ENCODE data around the gene POLG. TPM values are rescaled to one million over a fixed set of nuclear protein-coding genes. Genes with fewer than 3 reads are reported as not detected.

The POLG gene
- polyA plus RNA-seq, 1 donor (not counting 4 experiments of a cell fraction or from before 2014, with no cell fraction given): 29.6 TPM

- Histone ChIP-seq H3K4me3 (ENCODE audit: control insufficient read depth in 2 of 3, extremely low read depth in 1 of 3, insufficient read depth in 2 of 3, low read depth in 1 of 3, low read length in 3 of 3) (no peak overlapping the region), H3K79me2 (ENCODE audit: control insufficient read depth, insufficient read depth, low read length) (no peaks in the 10 kb centered on the region), H3K4me1 (ENCODE audit: control insufficient read depth, extremely low read depth, insufficient read depth, low read length) (no peaks in the 10 kb centered on the region), H2AFZ (ENCODE audit: control insufficient read depth, low read length) (no peak overlapping the region), H3K9me1 (ENCODE audit: control insufficient read depth, extremely low read depth, insufficient read depth, low read length) (no peaks in the 10 kb centered on the region), H3K9me3 (ENCODE audit: control insufficient read depth, low read depth, low read length) (no peaks in the 10 kb centered on the region), H3K4me2 (ENCODE audit: control insufficient read depth, extremely low read depth, insufficient read depth, low read depth, low read length) (no peak overlapping the region), H3K27ac (ENCODE audit: control insufficient read depth, insufficient read depth, low read length) (no peak overlapping the region), H4K20me1 (ENCODE audit: control insufficient read depth, extremely low read depth, insufficient read depth, low read length) (no peaks in the 10 kb centered on the region), H3K36me3 (ENCODE audit: control insufficient read depth in 2 of 2, extremely low read depth in 1 of 2, insufficient read depth in 2 of 2, low read length in 2 of 2) (no peaks in the 10 kb centered on the region), H3K27me3 (ENCODE audit: control insufficient read depth, extremely low read depth, insufficient read depth, low read length) (peaks cover 18% of the 10 kb centered on the region), H3K9ac (ENCODE audit: control insufficient read depth, extremely low read depth, insufficient read depth, low read length) (no peak overlapping the region)
- dilution Hi-C loops (cut with MboI; ENCODE audit: extremely low pct_ligation_motif_present, low sequenced_read_pairs): no loop called here
- TF ChIP-seq EZH2 (IDR thresholded peaks at IDR 0.05; ENCODE audit: low read length): no peak
- TF ChIP-seq, protein P1, sequence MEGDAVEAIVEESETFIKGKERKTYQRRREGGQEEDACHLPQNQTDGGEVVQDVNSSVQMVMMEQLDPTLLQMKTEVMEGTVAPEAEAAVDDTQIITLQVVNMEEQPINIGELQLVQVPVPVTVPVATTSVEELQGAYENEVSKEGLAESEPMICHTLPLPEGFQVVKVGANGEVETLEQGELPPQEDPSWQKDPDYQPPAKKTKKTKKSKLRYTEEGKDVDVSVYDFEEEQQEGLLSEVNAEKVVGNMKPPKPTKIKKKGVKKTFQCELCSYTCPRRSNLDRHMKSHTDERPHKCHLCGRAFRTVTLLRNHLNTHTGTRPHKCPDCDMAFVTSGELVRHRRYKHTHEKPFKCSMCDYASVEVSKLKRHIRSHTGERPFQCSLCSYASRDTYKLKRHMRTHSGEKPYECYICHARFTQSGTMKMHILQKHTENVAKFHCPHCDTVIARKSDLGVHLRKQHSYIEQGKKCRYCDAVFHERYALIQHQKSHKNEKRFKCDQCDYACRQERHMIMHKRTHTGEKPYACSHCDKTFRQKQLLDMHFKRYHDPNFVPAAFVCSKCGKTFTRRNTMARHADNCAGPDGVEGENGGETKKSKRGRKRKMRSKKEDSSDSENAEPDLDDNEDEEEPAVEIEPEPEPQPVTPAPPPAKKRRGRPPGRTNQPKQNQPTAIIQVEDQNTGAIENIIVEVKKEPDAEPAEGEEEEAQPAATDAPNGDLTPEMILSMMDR (optimal IDR thresholded peaks at IDR 0.05 in 1 of 3, IDR thresholded peaks at IDR 0.05 in 1 of 3, conservative IDR thresholded peaks at IDR 0.05 in 1 of 3; ENCODE audit: extremely low read depth in 1 of 3, insufficient read depth in 2 of 3, low read length in 3 of 3): no peak
- FAIRE-seq: no peak
- DNase-seq (ENCODE audit: low read depth, low spot score): no peak
These were observed 8.2 kb upstream of the POLG start for GRCh38 chr15:89342840-89343239.

DNA sequence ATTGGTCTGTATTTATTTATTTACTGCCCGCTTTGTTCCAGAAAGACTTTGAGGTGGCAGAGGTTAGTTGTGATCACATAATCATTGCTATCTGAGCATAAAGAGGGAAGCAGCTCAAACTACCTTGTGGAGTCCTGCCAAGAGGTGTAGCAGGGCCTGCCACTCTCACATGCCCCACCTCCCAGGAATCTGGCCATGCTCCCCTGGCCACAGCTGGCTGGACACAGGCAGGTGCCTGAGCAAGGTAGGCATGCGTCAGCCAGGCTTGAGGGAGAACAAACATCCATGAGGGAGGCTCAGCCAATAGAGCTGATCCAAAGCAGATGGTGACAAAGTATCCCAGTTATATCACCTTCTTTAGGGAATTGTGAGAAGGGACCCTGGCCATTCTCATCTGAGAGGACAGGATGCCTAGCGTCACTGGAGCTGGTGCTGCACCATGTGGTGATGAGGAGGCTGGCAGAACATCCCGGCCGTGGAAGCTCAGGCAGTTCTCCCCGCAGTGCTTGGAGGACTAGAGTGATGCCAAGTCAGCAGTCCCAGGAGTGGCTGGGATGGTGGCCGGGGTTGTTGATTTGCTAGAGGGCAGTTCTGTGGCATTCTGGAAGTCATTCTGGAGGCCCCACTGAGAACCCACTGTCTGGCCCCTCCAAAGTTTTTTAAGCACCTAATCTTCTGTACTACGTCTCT lies 6.8 kb upstream of the POLG start:
- H2AFZ ChIP-seq (ENCODE audit: control insufficient read depth, low read length): no peak overlapping the region
- DNase-seq (ENCODE audit: low read depth, low spot score): no peak

More for the DNA sequence above, 6.8 kb upstream of the POLG start:
- Histone ChIP-seq H3K79me2 (ENCODE audit: control insufficient read depth, insufficient read depth, low read length) (no peaks in the 10 kb centered on the region), H3K9me1 (ENCODE audit: control insufficient read depth, extremely low read depth, insufficient read depth, low read length) (no peaks in the 10 kb centered on the region), H4K20me1 (ENCODE audit: control insufficient read depth, extremely low read depth, insufficient read depth, low read length) (no peaks in the 10 kb centered on the region), H3K27ac (ENCODE audit: control insufficient read depth, insufficient read depth, low read length) (no peak overlapping the region), H3K4me2 (ENCODE audit: control insufficient read depth, extremely low read depth, insufficient read depth, low read depth, low read length) (no peak overlapping the region), H3K36me3 (ENCODE audit: control insufficient read depth in 2 of 2, extremely low read depth in 1 of 2, insufficient read depth in 2 of 2, low read length in 2 of 2) (no peaks in the 10 kb centered on the region), H3K27me3 (ENCODE audit: control insufficient read depth, extremely low read depth, insufficient read depth, low read length) (peaks cover 18% of the 10 kb centered on the region), H3K9me3 (ENCODE audit: control insufficient read depth, low read depth, low read length) (no peaks in the 10 kb centered on the region), H3K4me3 (ENCODE audit: control insufficient read depth in 2 of 3, extremely low read depth in 1 of 3, insufficient read depth in 2 of 3, low read depth in 1 of 3, low read length in 3 of 3) (no peak overlapping the region), H3K9ac (ENCODE audit: control insufficient read depth, extremely low read depth, insufficient read depth, low read length) (no peak overlapping the region), H3K4me1 (ENCODE audit: control insufficient read depth, extremely low read depth, insufficient read depth, low read length) (no peaks in the 10 kb centered on the region)
- dilution Hi-C loops (cut with MboI; ENCODE audit: extremely low pct_ligation_motif_present, low sequenced_read_pairs): no loop called here
- FAIRE-seq: no peak
- TF ChIP-seq EZH2 (IDR thresholded peaks at IDR 0.05; ENCODE audit: low read length): no peak
- TF ChIP-seq, protein P1 (optimal IDR thresholded peaks at IDR 0.05 in 1 of 3, IDR thresholded peaks at IDR 0.05 in 1 of 3, conservative IDR thresholded peaks at IDR 0.05 in 1 of 3; ENCODE audit: extremely low read depth in 1 of 3, insufficient read depth in 2 of 3, low read length in 3 of 3): no peak
